Thyroid gland (tissue), 4 donors: ENCODE measurements around the gene CSH1.
"Not testable (repeated sequence)": the region's sequence is repeated elsewhere in the genome, so short reads cannot be mapped to it uniquely, and the experiment has no call there.

ENCODE experiments used
- CTCF ChIP-seq, 6 experiments: fragments of 200-600 bp in 3 of 6; fragments of 450-650 bp in 3 of 6; sonication (generic) in 3 of 6; IDR thresholded peaks; one replicate each; pipeline ENCODE4 v1.5.1; 2016 to 2019; ENCODE audit warnings: antibody characterized with exemption in 6 of 6, mild to moderate bottlenecking in 2 of 6, inconsistent platforms in 1 of 6, moderate library complexity in 1 of 6
- POLR2A ChIP-seq, 2 donors: fragments of 450-650 bp; IDR thresholded peaks; one replicate each; pipeline ENCODE4 v1.6.1; 2017; ENCODE audit warnings: antibody characterized with exemption in 2 of 2, mild to moderate bottlenecking in 2 of 2, moderate library complexity in 1 of 2

GRCh38 chr17:63915753-63916152 is 19.4 kb upstream of the CSH1 start:
- TF ChIP-seq CTCF, POLR2A (IDR thresholded peaks at IDR 0.05): not testable (repeated sequence)
